ENCODE measurements around the gene POLA1.

- TF ChIP-seq POLR2AphosphoS5 (IDR thresholded peaks at IDR 0.05; ENCODE audit: low read depth) (no peak), CTCF (IDR thresholded peaks at IDR 0.05; ENCODE audit: insufficient read depth, low read length) (no peak), REST (IDR thresholded peaks at IDR 0.05; ENCODE audit: insufficient replicate concordance, low read depth) (no peak), SPI1 (IDR thresholded peaks at IDR 0.05; ENCODE audit: borderline replicate concordance, low read depth) (no peak), GABPA (IDR thresholded peaks at IDR 0.05; ENCODE audit: low read depth) (no peak)
These were observed 276.1 kb downstream of the POLA1 start for GRCh38 chrX:24969812-24970211.

All from HL-60 (cell line).